ENCODE data around the gene MDC1.
"Not testable (repeated sequence)": the region's sequence is repeated elsewhere in the genome, so short reads cannot be mapped to it uniquely, and the experiment has no call there.

The MDC1 gene

GRCh38 chr6:30744054-30744805, 27.1 kb upstream of the MDC1 start, which contains the start of gene IER3:
IER3 (minus strand) TSS chr6:30744547; CDS start chr6:30744518, 29 bp downstream.
- peak; percentile 87 for DNase-seq

- DNase-seq = peak; percentile 13
These were observed 26.3 kb upstream of the MDC1 start for GRCh38 chr6:30743099-30744053.

GRCh38 chr6:30742316-30743098, 25.4 kb upstream of the MDC1 start, which contains the start of gene FLOT1:
FLOT1 (minus strand) TSS chr6:30742687; CDS start chr6:30742189, 498 bp downstream.
- DNase-seq = peak; percentile 79

GRCh38 chr6:30741789-30742315, 24.8 kb upstream of the MDC1 start:
- DNase-seq = no peak

- DNase-seq = no peak
These were observed 24.1 kb upstream of the MDC1 start for GRCh38 chr6:30741063-30741779.

- no peak for DNase-seq
These were observed 23.4 kb upstream of the MDC1 start for GRCh38 chr6:30740540-30740870.

- no peak for DNase-seq
These were observed 21.5 kb upstream of the MDC1 start for GRCh38 chr6:30738532-30738931.

- DNase-seq = no peak
These were observed 18.7 kb upstream of the MDC1 start for GRCh38 chr6:30735668-30736314.

GRCh38 chr6:30732237-30732943, 15.3 kb upstream of the MDC1 start:
- no peak for DNase-seq

- DNase-seq = peak; percentile 95
These were observed 13.7 kb upstream of the MDC1 start for GRCh38 chr6:30730601-30731435.

- DNase-seq = peak; percentile 49
These were observed 11.0 kb upstream of the MDC1 start for GRCh38 chr6:30727920-30728553.

GRCh38 chr6:30726506-30727413, 9.7 kb upstream of the MDC1 start:
- peak; percentile 30 for DNase-seq

- DNase-seq = peak; percentile 67
These were observed 8.8 kb upstream of the MDC1 start for GRCh38 chr6:30725713-30726505.

GRCh38 chr6:30724906-30725667, 8.0 kb upstream of the MDC1 start:
- DNase-seq = peak; percentile 42

- DNase-seq = not testable (repeated sequence)
These were observed 7.0 kb upstream of the MDC1 start for GRCh38 chr6:30723843-30724741.

Measured in NCI-H2171 treated with DMSO at 0.1 percent for 48 hours (cell line).